HG02763 (cell line): ENCODE results near the gene ADAM12.

ENCODE experiments used
- ATAC-seq: cut with Tn5 transposase; IDR thresholded peaks from one replicate; pipeline ENCODE4 v1.9.1; 2021; ENCODE audit warnings: mild to moderate bottlenecking, moderate library complexity; ENCODE audit not compliant: unreplicated experiment

Gene ADAM12

DNA sequence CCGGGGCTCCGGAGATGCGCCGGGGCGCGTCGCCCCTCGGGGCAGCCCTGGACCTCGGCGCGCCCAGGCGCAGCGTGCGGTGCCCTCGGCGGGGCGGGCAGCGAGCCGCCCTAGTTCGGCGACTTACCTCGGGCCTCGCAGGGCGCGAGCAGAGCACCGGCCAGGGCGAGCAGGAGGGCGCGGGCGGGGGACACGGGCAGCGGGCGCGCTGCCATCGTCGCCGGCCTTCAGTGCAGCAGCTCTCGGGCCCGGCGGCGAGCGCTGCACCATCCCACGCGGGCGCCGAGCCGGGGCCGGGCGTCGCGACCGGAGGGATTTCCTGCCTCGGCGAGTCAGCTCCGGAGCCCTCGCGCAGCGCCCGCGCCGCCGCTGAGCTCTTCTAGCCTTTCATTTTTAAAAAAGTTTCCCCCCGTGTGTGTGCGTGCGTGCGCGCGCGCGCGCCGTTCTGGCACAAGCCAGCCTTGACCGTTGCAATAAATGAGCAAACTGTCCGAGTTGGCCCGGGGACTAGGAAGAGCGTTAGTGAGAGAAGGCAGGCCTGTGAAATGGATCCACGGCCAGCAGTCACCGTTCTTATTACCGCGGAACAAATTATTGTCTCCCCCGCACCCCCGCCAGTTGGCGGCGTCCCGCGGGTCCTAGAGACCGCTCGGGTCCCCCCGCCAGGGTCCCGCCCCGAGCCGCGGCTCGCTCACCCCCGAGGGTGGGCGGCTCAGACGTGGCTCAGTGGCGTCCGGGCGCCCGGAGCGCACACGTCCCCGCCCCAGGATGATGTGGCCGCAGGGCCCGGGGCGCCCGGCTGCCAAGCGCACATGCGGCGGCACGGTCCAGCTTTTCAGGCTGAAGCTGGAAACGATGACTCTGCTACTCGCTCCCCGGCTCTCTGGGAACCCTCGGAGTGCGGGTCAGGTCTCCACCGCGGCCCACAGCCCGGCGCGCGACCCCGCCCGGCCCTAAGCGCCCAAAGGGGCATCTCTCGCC lies at the start of gene ADAM12:
TSS of gene ADAM12 (minus strand) at position 547 of the 981 bp plus-strand sequence. CDS start at position 215, 332 bp downstream.
- no peak for ATAC-seq

DNA sequence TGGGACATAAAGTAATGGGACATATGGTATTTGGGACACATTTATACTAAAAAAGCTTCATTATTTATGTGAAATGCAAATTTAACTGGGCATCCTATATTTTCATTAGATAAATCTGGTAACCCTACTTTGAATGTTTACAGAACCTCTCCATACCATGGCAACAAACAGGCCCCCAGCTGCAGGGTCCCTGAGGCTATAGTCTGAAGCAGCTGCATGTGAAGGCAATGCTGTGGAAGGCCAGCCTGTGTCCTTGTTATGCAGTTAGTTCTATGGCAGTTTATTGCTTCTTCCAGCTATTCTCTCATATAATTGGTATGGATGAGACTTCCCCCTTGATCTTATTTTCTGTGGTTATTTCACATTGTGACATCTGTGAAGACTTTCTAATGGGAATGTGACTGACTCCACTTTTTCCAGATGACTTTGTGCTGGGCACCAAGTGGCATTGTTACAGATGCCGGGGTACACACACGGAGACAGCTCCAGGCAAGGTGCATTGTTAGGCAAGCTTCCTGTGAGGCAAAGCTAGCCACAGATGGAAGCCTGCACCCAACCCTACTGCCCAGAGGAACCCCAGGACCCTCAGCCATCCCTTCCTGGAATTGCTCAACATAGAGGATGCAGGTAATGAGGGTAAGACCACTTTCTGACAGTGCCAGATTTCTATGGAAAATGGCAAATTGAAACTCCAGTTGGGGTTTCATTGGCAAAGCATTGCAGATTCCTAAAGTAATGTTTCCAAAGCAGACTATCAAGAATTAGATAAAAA lies 49.5 kb upstream of the ADAM12 start:
- no peak for ATAC-seq

- no peak for ATAC-seq
Observed at GRCh38 chr10:126434235-126434634, 46.0 kb upstream of the ADAM12 start.

GRCh38 chr10:126433351-126433750 lies 45.1 kb upstream of the ADAM12 start:
- ATAC-seq, result no peak

GRCh38 chr10:126432507-126432906 lies 44.2 kb upstream of the ADAM12 start:
- no peak for ATAC-seq

DNA sequence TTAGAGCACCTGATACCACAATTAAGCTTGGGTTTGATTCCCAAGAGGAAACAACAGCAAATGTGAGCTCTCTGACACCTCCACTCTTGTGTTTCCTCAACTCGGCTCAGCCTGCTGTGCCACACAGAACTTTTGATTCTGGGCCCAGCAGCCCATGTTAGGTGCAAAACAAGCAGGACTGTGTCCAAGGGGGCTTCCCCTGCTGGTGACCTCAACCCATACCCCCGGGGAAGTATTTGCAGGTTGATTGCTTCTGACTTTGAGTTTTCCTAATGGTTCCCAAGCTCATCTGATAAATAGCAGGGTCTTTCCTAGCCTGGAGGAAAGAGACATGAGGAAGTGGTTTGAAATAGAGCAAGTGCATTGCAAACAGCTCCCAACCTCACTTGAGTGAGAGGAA lies 43.5 kb upstream of the ADAM12 start:
- no peak for ATAC-seq

DNA sequence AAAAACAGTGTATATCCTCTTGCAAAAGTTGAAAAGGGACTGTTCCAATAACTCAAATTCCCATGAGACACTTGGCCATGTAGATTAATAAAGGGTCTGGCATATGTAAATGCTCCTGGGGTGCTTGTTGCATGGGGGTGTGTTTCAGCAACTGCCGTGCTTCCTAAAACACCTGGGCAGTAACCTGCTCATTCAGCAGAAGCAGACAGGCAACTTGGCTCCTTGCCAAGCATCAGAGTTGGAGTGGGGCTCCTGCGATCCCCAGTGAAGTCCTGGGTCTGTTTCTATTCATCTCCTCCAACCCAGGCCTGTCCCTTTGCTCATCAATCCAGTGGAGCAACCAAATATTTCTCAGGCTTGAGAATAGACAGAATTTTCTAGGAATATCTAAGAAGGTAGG lies 42.2 kb upstream of the ADAM12 start:
- ATAC-seq, result no peak

DNA sequence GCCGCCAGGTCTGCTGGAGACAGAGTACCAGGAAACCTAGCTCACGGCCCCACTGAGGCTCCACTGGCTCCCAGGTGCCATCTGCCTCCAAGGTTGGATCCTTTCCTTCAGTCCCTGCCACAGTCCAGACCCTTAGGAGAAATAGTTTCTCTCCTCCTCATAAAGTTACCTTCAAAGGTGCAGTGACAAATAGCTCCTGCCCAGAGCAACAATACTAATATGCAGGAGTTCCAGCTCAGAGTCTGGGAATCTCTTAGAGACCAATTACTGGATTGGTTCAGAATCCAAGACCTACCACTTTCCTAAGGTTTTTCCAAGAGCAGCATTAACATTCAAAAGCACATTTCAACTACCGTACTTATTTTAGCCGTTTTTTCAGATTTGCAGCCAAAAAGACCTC lies 41.0 kb upstream of the ADAM12 start:
- ATAC-seq, result no peak

DNA sequence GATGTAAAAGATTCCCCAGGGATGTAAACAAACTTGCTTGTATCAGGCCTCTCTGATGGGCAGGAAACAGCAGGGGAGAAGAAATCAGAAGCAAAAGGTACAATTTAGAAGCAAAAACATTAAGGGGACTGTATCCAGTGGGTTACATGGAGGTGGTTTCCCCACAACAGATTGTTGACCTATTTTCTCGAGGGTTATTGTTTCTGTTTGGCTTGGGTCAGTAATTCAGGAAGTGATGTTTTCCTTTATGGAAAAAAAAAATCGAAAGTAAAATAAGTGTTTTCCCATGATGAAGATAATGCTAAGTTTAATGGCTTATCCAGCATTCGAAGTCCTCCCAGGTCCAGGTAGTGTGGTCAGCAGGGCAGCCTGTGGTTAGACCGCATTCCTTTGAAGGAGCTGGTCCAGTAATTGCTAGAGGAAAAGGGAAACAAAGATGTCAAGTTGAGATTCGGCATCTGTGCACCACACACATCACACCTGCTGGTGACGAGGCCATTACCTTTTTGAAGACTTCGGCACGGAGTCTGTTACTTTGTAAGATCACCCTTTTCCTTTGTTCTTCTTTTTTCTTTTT lies 37.3 kb upstream of the ADAM12 start:
- ATAC-seq, result no peak

DNA sequence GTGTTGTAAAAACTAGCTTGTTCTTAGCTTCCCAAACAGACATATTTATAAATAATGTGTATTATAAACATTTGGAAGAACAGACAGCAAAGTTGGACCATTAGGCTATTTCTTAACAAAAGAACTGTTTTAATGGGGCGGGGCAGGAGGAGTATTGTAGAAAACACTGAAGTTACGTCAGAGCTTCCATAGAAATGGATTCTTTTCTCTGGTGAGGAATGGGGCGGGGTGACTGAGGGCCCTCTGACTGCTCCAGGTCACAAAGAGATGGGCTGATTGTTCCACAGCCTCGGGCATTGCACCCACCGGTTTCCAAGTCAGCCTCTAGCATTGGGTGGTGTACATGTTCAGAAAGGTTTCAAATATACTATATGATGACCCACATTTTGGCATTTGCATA lies 36.8 kb upstream of the ADAM12 start:
- no peak for ATAC-seq

DNA sequence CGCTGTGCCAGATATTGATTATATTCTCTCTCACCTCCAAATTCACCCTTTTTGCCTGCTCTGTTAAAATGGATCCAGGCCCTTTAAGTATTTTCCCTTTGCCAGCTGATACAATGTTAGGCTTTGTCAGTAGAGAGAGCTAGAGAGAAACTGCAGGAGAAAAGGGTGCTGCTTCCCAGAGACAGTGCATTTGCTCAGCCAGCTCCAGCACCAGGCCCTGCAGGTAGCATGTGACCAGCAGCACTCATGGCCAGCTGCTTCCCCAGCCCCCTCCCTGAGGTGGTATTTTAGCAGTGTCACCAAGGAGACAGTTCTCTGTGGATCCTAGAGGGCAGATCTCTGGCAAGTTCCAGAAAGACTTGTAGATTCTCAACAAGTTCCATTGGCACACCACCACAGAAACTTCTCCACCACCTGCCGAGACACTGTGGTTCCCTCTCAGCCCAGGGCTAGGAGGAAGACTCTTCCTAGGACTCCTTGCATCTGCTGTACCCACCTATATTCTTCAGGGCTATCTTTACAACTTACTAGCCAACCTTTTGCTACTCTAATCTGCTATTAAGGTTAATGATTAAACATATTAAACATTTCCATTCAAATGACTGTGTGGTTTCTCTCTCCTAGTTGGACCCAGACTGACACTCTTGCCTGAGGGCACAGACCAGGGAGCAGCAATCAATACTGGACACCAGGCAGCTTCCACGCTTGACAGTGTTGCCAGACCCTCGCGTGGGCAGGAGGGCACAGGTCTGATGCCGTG lies 35.6 kb upstream of the ADAM12 start:
- no peak for ATAC-seq

GRCh38 chr10:126422567-126422966 lies 34.3 kb upstream of the ADAM12 start:
- ATAC-seq, result no peak

DNA sequence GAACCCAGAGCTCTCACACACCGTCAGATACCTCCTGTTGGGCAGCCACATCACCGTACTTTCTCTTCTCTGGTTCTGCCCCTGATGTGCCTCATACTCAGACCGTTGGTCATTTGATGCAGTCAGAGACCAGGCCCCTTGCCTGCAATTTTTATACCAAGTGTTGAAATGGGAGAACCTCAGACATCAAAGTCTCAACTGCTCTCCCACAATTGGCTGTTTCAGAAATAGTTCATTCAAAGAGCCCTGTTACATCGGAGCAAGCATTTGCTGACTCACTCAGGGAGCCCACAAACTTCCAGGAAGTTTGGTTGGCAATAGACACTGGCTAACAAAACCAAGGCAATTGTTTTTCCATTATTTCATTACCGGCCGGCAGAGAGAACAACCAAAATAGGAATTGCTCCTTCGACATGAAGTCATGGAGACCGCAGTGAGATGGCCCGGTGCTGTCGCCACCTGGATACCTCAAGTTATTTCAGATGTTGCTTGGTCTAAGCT lies 33.5 kb upstream of the ADAM12 start:
- no peak for ATAC-seq

DNA sequence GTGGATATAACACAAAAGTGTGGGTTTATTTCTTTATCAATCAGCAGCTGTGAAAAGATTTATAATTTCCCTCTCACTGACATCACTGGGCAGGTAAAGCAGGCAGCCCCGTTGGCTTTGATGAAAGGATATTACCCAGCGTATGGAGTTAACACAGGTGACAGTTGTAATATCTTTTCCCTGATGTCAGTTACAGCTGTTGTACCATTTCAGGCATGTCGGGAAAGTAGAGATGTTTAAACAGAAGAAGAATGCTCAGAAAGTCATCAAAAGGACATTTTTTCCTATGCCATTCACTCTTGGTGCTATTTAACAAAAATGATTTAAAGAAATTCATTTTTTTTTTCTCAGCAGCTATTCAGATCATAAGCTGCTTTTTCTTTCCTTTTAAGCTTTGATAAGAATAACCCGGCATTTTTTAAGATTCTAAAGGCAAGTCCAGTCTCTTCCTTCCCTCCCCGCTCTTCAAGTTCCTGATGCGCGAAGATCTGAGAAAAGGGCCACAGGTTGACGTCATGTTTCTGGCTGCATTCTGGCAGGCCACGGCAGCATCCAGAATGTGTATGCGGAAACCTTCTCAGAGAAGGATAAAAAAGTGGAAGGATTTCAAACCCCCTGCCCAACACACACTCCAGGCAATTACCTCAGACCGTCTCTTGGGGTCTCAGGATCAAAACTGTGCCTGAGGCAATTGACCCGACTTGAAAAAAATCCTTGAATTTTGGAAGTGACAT lies 32.5 kb upstream of the ADAM12 start:
- no peak for ATAC-seq

DNA sequence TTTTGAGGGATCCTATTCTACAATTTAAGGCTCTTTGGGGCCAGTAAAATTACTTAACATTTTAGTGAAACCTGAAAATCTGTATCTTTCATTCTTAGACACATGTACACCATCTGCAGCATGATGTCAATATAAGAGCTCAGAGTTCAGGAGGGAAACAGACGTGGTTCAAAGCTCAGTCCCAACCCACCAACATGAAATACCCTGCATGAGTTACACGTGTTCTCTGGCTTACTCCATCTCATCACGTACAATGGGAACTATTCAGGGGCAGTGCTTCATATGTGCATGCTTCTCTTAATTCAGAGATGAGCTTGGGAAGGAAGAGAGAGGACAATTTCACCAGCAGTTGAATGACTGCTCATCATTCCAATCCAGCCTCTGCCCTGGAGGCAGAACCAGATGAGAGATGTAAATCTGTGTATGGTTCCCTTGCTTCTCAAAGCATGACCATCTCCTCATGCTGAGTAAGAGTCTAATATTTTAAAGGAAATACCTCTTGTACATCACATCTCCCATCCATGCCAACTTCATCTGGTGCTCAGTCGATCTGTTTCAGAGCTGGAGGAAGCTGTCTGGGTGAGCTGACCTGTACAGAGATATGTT lies 29.0 kb upstream of the ADAM12 start:
- no peak for ATAC-seq

DNA sequence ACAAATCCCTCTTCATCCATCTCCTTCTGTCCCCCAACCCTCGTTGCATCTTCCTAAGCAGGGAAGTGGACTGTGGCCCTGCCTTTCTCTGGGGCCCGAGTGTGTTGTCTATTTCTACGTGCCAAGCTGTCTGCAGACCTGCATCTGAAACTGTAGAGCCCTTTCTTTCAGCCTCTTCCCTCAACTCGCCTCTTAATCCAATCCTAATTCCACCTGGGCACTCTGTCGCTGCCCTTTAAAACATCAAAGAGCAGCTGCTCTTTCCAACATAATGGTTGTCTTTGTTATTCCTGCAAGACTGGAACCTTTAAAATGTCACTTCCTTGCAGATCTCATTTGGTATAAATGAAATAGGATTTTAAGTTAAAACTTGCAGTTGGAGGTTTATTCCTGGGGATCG lies 21.5 kb upstream of the ADAM12 start:
- no peak for ATAC-seq

- ATAC-seq, result no peak
Observed at GRCh38 chr10:126408953-126409641, 20.8 kb upstream of the ADAM12 start.

GRCh38 chr10:126407831-126408230 lies 19.6 kb upstream of the ADAM12 start:
- ATAC-seq, result no peak

DNA sequence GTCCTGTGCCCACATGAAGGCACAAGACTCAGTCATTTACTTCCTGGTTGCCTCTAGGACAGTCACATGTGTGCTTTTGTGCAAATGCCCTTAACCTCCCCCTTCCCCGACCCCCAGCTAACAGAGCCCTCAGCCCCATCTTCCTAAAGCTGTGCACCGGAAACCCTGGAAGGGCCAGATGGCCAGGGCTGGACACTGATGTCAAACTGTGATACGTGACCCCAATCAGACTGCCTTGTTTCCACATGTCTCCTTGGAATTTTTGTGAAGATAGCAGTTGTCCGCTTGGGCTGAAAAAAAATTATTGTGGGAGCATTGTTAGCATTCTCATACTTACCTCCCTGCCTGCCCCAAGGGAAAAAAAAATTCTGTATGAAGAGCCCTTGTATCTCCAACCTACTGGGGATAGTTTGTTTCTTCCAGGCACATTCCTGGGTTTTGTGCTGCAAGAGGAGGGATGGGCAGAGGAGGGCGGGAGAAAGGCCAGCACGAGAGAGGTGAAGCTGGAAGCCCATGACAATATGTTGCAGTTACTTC lies 17.0 kb upstream of the ADAM12 start:
- no peak for ATAC-seq
